NCI-H226 (cell line): ENCODE data around the gene SLC35D1.
"Not testable (repeated sequence)": the region's sequence is repeated elsewhere in the genome, so short reads cannot be mapped to it uniquely, and the experiment has no call there.

ENCODE experiments used
- DNase-seq: peaks from one replicate; pipeline ENCODE4 v3.0.0-alpha.2; 2015

Gene SLC35D1

DNA sequence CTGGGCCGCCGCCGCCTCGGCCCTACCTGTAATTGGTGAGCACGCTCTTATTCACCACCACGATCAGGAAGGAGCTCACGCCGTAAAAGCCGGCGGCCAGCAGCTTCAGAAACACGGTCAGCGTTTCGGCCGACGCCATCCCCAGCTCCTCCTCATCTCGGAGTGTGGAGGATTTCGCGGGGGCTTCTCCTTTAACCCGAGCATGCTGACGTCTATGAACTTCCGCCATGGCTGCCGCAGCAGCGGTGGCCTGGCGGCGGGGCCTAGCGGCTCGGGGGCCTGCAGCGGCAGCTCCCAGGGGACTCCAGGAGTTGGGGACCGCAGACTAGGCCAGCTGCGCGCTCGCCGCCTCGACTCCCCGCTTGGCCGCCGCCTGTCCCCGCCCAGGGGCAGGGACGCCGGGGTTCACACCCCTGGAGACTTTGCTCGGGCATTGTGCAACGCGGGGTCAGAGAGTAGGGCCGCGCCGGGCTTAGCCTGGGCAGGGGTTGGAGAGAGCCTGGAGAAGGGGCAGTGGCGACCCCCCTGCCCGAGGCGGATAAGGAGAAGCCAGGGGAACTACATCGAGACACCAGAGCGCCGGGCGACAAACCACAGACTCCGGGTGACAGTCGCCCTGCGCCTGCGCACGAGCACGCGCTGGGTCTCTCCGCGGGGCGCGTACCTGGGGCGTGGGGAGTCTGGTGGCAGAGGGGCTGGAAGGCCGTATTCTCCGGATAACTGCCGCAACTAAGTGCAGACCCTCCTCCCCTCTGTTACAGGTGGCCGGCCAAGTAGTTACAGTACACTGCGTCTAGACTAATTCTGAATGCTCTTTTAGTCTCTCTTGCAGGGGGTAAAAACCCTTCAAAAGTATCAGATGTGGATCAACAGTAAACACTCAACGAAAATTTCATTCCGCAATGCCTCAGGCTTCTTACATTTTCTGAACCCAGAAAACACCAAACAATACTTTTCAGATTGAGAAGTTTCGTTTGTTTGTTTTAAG, at the start of gene SLC35D1:
Gene SLC35D1, minus strand, starts transcription at position 364 of the 988 bp plus-strand sequence. Its CDS starts 135 bp downstream, at position 229.
- peak; percentile 50 for DNase-seq

GRCh38 chr1:67103548-67103947, 49.6 kb upstream of the SLC35D1 start:
- DNase-seq: no peak

GRCh38 chr1:67100833-67101232, 46.9 kb upstream of the SLC35D1 start:
- DNase-seq: no peak

DNA sequence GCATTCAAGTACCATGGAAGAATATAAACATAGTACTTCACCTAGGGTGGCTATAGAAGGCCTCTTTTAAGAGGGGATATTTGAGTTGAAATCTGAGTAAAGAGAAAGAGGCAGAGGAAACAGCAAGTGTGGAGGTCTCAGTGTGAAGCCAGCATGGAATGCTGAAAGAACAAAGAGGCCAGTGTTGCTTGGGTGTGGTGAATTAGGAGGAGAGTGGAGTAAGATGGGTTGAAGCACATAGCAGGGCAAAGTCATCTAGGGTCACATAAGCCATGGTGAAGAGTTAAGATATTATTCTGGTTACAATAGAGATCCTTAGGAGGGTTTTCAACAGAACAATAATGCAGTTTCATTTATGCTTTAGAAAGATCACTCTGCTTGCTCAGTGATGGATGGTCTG, 43.4 kb upstream of the SLC35D1 start:
- DNase-seq: no peak

DNA sequence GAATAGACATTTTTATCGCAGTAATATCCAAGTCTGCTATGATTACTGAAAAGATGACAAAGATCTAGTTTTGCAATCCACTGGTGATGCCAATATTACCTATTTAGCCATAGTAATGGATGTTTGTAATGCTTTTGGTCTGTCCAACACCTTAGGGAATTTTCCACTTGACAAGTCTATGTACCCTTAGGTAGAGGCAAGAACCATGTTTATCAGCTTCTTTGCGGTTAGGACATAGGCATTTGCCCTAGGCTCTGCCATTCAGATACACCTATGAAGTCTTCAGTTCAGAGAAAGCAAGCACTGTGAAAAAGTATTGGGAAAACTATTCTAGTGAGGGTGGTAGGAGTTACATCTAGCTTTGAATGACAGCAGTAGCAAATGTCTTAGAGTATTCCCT, 40.2 kb upstream of the SLC35D1 start:
- DNase-seq: no peak

- DNase-seq: no peak
Observed at GRCh38 chr1:67089685-67090208, 35.8 kb upstream of the SLC35D1 start.

DNA sequence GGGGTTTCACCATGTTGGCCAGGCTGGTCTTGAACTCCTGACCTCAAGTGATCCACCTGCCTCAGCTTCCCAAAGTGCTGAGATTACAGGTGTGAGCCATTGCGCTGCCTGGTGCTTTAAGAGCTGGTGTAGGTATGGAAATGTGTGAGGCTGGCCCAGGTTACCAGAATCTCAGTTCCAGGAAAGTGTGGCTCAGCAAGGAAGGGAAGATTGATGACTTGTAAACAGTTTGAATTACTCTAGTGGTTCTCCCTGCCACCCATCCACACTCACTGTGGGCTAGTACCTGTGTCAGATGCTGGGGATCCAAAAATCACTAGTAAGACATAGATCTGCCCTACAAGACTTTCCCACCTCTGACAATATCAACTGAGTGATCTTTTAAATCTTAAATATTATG, 34.5 kb upstream of the SLC35D1 start:
- DNase-seq: no peak

GRCh38 chr1:67085326-67085725, 31.4 kb upstream of the SLC35D1 start:
- DNase-seq: no peak

- no peak for DNase-seq
Observed at GRCh38 chr1:67084765-67085318, 30.9 kb upstream of the SLC35D1 start.

GRCh38 chr1:67078291-67078690, 24.3 kb upstream of the SLC35D1 start:
- no peak for DNase-seq

- no peak for DNase-seq
Observed at GRCh38 chr1:67077593-67077992, 23.6 kb upstream of the SLC35D1 start.

- DNase-seq: no peak
Observed at GRCh38 chr1:67072749-67073148, 18.8 kb upstream of the SLC35D1 start.

DNA sequence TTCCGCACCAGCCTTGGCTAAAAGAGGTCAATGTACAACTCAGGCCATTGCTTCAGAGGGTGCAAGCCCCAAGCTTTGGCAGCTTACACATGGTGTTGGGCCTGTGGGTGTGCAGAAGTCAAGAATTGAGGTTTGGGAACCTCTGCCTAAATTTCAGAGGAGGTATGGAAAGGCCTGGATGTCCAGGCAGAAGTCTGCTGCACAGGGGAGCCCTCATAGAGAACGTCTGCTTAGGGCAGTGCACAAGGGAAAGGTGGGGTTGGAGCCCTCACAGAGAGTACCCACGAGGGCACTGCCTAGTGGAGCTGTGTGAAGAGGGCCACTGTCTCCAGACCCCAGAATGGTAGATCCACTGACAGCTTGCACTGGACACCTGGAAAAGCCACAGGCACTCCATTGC, 13.7 kb upstream of the SLC35D1 start:
- DNase-seq: not testable (repeated sequence)

DNA sequence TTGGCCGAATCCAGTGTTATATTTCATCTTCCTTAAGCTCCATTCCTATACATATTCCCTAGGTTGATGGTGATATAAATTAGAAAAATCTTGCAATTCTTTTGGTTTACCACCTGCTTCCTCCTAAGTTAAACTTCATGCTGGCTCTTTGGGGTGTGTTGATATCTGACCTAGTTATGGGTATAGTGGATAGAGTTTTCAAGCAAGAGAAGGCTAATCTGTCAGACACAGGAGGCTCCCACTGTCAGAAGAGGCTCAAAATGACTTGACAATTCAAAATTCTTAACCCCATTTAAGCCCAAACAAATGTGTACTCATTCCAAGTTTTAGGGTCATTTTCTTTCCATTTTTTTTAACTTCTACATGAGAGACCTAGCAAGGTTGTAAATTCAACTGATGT, 8.5 kb upstream of the SLC35D1 start:
- DNase-seq: no peak

DNA sequence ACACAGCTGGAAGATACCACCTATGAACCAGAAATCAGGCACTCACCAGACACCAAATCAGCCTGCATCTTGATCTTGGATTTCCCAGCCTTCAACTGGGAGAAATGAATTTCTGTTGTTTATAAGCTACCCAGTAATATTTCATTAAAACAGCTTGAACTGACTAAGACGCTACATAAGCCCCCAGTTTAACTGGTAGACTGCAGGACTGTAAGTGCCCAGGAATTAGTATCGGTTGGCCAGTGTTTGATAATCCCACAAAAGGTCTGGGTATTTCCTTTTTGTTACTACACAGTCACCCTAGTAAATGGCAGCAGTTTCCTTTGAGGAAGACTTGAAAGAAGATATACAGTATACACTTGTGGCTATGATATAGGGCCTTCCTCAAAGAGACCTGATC, 7.3 kb upstream of the SLC35D1 start:
- DNase-seq: no peak

GRCh38 chr1:67060811-67061218, 6.9 kb upstream of the SLC35D1 start:
- DNase-seq: peak; percentile 90

DNA sequence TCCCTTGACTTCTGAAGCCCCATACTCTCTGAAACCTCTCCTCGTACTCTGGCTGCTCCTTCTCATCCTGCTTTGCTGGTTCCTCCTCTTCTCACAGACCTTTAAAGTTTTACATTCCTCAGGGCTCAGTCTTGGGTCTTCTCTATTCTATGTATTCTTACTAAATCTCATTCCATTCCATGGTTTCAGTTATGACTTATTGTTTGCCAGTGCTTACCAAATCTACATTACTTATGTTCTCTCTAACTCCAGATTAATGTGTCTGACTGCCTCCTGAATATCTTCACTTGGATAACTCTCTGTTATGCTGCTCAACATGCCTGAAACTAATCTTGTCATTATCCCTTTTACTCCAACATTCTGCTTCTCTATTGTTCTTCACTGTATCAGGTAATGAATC, 5.4 kb upstream of the SLC35D1 start:
- peak; percentile 16 for DNase-seq

DNA sequence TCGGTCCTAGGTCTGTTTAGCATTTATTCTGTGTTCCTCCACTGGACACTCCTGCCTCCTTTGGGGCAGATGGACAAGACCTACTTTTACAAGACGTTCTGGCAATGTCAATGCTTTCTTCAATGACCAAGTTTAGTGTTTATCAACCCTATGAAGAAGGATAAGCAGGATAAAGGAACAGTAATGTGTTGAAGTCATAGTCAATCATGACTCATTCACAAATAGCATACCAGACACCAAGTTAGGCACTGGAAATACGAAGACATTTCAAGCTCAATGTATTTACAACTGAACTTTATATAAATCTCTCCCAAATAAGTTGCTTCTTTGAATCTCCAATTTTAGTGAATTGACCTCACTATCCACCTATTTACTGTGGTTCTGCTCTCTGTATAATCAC, 4.8 kb upstream of the SLC35D1 start:
- DNase-seq: no peak

- DNase-seq: no peak
Observed at GRCh38 chr1:67058242-67058641, 4.3 kb upstream of the SLC35D1 start.

- DNase-seq: no peak
Observed at GRCh38 chr1:67053535-67053784, 488 bp downstream of the SLC35D1 start.

DNA sequence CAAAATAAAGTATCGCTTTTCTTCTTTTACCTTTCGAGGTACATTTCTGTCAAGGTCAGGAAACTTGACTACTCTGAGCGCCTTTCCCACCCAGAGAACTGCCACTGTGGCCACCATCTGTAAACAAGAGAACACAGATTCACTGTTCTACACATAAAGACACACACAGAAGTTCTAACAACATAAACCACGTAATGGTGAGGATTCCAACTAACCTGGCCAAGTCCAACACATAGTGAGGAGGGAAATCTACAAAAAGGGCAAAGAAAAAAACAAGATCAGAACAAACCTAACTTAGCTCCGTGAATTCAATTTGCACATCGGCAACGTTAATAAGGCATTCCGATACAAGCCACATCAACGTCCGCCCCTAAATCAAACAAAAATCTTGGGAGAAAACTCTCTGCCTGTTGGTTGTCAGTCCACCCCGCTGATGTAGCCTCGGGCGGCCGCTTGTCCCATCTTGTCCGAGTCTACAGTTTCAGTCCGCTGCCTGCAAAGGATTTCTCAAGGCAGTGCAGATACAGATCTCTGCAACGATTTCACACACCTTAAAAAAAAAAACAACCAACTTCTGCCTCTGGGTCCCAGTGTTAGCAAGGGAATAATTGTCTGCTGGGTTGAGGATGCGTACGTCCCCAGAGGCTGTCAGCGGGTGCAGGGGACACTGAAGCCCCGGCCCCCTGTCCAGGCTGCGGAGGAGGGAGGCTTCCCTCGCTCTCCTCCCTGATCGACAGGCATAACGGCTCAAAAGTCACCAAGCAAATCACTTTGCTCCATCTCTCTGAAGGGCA, 1.0 kb downstream of the SLC35D1 start:
- no peak for DNase-seq

DNA sequence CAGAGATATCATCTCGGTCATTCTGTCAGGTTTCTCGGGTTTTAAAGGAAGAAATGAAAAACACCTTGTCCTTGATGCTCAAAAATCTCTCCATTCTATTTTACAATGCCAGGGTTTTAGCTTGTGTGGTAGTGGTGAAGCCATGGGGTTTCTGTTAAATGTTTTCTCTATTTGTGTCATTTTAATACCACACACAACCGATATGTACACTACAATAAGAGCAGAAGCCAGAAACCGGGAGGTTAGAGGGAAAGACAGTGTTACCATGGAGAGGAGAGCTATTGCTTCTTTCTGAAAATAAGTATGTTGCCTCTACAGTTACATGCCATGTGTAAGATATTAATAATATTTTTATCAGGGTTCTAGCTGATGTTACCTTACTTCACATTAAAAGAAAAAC, 2.8 kb downstream of the SLC35D1 start:
- no peak for DNase-seq

DNA sequence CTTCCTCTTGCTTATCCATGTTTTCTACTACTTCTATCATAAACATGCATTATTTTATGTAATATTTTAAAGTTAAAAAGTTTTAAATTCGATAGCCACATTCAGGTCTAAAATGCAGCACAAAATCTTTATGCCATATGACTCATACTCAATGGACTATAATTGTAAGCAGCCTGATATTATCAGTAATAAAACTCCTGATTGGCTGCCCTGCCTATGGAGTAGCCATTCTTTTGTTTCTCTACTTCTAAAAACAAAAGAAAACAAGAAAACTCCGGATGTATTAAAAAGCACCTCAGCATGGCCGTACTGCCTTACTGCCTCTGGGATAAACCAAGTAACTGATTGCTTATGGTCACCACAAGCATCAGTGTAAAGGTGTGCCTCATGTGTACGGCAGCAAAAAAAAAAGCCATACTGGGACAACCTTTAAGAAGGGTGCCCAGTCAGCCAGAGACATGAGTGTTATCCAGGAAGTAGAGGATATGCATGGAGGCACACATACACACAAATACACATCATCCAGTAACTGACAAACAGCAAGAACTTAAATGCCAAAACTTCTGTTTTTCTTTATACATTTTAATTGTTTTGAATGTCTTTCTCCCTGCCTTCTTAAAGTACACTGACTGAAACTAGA, 9.2 kb downstream of the SLC35D1 start:
- no peak for DNase-seq
